ENCODE data around the gene SERGEF.

- no peak for TF ChIP-seq CTCF (IDR thresholded peaks at IDR 0.05)
- TF ChIP-seq POLR2A (IDR thresholded peaks at IDR 0.05): no peak
These were observed 105.8 kb downstream of the SERGEF start for GRCh38 chr11:17907046-17907445.

Data from tibial nerve (tissue), 3 donors.